GM12878 (cell line): Measurements from ENCODE around the gene ZNF423. TPM values are rescaled to one million over a fixed set of nuclear protein-coding genes. Genes with fewer than 3 reads are reported as not detected.

Source experiments
- NBN ChIP-seq: fragments of 450-650 bp; IDR thresholded peaks from 2 replicates; pipeline ENCODE4 v1.6.1; 2016
- NFYB ChIP-seq: IDR thresholded peaks from 2 replicates; pipeline ENCODE4 v1.6.1; 2011; ENCODE audit warnings: low read depth, mild to moderate bottlenecking, low read length, improper control_type of control experiment, moderate library complexity; ENCODE audit not compliant: insufficient read depth
- NR2C2 ChIP-seq: IDR thresholded peaks from 2 replicates; pipeline ENCODE4 v1.6.1; 2011; ENCODE audit warnings: borderline replicate concordance, low read depth; ENCODE audit not compliant: control insufficient read depth, insufficient read length
- RAD21 ChIP-seq: IDR thresholded peaks from 2 replicates; pipeline ENCODE4 v1.6.1; 2011; ENCODE audit warnings: mild to moderate bottlenecking, low read depth, low read length, moderate library complexity; ENCODE audit not compliant: insufficient read depth
- SMC3 ChIP-seq: IDR thresholded peaks from 2 replicates; pipeline ENCODE4 v1.6.1; 2011; ENCODE audit warnings: low read length, improper control_type of control experiment, borderline replicate concordance
- ZNF592 ChIP-seq: fragments of 450-650 bp; IDR thresholded peaks from 2 replicates; pipeline ENCODE4 v1.6.1; 2017; ENCODE audit warnings: mild to moderate bottlenecking, moderate library complexity
- polyA plus RNA-seq, 11 experiments: library from polyadenylated mRNA; depleted of rRNA in 4 of 11; unstranded in 6 of 11; stranded (reverse) in 5 of 11; fragments of >200 nt; fragmentation: Nextera tagmentation in 4 of 11; fragmentation: Illumina TruSeq in 1 of 11; extraction: Ambion mirVana in 4 of 11; extraction: Trizol in 1 of 11; gene quantifications; 1 replicate in 1 of 11; 2 replicates in 10 of 11; pipeline versions ENCODE4 v1.2.1 to v1.2.3, GENCODE V29; 2011 to 2016; ENCODE audit warnings: inconsistent platforms in 2 of 11, missing spikeins in 2 of 11, low read depth in 1 of 11
- total RNA-seq, 4 experiments: library from RNA; depleted of rRNA in 3 of 4; stranded (reverse); fragments of >200 nt in 3 of 4; fragmentation: Illumina TruSeq in 1 of 4; extraction: Trizol in 1 of 4; gene quantifications; 2 replicates each; pipeline versions ENCODE4 v1.2.1 to v1.2.3, GENCODE V29; 2013 to 2021

ZNF423 gene
- total and polyA plus RNA-seq, 10 of the 15 experiments (the other 5 are each of a cell fraction or from before 2014, with no cell fraction given): 0.03 to 0.64 (median 0.10) TPM

DNA sequence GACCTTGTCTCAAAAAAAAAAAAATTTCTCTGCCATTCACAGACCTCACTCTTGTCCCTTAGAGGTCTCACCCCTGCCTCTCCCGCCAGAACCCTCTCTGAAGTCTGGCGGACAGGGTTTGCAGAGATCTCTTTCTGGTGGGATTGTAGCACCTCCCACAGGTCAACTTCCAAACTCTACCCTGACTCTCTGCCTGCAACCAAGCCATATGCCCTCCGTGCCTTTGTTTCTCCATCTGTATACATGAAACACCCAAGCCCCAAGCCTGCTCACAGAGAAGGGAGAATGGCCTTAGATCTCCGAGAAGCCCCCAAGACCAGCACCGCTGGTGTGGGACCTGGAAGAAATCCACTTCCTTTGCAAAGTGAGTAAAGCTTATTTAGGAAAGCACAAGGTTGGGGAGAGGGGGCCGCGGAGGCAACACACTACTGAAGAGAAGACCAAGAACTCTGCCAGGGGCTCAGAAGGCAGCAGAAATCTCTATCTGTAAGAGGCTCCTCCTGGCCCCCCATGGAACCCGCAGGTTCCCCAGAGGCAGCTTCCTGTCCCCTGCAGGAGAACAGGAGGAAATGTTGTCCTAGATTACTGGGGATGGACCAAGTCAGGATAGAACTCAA, 262.4 kb downstream of the ZNF423 start (continued):
- no peak for TF ChIP-seq ZNF592
- TF ChIP-seq SMC3: 0 out of 2 replicates have a peak, but pooled peaks have one; percentile 14
- TF ChIP-seq NBN: no peak
- no peak for TF ChIP-seq NFYB
- no peak for TF ChIP-seq NR2C2
- 0 out of 2 replicates have a peak, but pooled peaks have one; percentile 10 for TF ChIP-seq RAD21
